KOPT-K1 (cell line): ENCODE measurements around the gene SLC35E1.

Experiments
- H3K27ac ChIP-seq: fragments of 200-600 bp; sonication (generic); 2 replicates; pipeline ENCODE4 v1.5.1; 2016; ENCODE audit warnings: antibody characterized with exemption, mild to moderate bottlenecking, low read depth, low read length; ENCODE audit not compliant: poor library complexity, severe bottlenecking
- H3K36me3 ChIP-seq: fragments of 200-600 bp; sonication (generic); 2 replicates; pipeline ENCODE4 v1.5.1; 2017; ENCODE audit warnings: antibody characterized with exemption, mild to moderate bottlenecking, low read length, moderate library complexity; ENCODE audit not compliant: insufficient read depth
- H3K9me3 ChIP-seq: fragments of 200-600 bp; sonication (generic); 2 replicates; pipeline ENCODE4 v1.5.1; 2017; ENCODE audit warnings: antibody characterized with exemption, low read length, mild to moderate bottlenecking; ENCODE audit not compliant: insufficient read depth, poor library complexity, severe bottlenecking

Gene SLC35E1

DNA sequence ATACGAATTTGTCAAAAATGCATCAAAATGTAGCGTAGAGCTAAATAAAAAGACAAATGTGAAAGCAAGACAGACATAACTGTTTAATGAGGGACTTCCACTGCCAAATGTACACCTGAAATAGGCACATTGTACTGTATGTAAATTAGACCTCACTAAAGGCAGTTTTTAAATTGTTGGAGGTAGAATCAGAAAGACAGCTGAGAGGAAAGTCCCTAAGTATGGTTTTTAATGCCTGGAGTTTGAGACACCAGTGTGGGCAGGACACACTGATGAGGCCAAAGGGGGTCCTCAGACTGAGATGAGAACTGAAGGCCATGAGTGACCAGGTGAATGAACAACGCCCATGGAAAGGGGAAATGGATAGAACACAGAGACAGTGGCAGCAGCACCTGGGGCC lies 32.9 kb upstream of the SLC35E1 start:
- H3K27ac ChIP-seq, result no peak overlapping the region
- no peaks in the 10 kb centered on the region for H3K9me3 ChIP-seq
- no peaks in the 10 kb centered on the region for H3K36me3 ChIP-seq

DNA sequence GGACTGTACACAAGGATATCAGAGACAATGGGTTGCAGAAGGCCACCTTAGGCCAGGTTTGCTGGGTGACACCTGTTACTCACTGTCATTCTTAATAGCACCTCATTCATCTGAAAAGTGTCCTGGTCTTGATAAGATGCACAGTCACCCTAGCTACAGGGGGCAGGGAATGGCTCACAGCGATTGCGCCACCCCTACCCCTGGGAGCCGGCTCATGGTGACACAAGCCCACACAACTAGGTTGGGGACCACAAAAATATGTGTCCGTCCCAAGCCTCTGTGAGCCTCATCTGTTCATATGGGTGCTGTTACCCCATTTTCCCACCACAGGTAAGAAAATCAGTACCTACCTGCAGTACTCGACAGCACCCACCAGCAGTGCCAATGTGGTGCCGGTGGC lies 32.4 kb upstream of the SLC35E1 start:
- no peaks in the 10 kb centered on the region for H3K36me3 ChIP-seq
- H3K9me3 ChIP-seq, result no peaks in the 10 kb centered on the region
- H3K27ac ChIP-seq, result no peak overlapping the region

DNA sequence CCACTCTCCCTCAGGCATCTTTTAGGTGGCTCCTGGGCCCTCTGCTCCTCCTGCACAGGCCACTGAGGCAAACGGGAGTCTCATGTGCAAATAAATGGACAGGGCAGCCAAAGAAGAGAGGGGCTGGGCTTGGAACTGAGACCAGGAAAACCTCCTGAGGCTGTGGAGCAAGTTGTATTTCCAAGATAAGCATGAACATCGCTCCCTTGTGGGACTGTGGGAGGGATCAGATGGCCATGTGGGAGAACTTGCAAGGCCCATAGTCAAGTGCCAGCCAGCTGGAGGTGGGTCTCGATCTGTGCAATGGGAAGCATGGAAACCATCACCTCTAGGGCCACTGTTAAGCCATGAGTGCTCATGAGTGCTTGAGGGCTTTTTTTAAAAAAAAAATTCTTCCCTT lies 30.9 kb upstream of the SLC35E1 start:
- no peaks in the 10 kb centered on the region for H3K9me3 ChIP-seq
- H3K36me3 ChIP-seq, result no peaks in the 10 kb centered on the region
- H3K27ac ChIP-seq, result no peak overlapping the region

DNA sequence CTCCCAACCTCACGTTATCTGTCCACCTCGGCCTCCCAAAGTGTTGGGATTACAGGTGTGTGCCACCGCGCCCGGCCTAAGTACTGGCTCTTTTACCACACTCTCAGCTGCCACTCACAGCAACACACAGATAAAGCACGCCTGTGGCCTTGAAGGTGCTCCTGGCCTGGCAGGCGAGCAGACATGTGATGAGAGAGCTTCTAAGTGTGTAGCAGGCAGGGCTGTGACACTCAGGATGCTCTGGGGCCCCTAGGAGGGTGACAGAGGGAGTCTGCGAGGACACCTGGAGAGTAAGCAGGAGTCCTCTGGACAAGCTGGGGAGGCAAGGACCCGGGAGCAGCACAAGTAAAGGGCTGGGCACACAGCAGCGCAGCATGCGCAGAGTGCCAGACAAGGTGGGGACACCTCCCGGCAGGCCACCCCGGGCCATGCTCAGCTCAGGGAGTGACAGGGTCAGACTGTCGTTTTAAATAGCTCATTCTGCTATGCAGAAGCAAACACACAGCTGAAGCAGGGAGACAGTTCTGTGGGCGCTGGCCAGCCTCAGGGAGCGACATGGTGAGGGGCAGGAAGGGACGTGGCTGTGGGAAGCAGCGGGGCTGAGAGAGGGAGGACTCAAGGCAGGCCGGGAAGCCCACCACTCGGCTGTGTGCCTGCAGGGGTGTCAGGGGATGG lies 29.3 kb upstream of the SLC35E1 start:
- Histone ChIP-seq H3K36me3 (no peaks in the 10 kb centered on the region), H3K9me3 (no peaks in the 10 kb centered on the region), H3K27ac (no peak overlapping the region)

DNA sequence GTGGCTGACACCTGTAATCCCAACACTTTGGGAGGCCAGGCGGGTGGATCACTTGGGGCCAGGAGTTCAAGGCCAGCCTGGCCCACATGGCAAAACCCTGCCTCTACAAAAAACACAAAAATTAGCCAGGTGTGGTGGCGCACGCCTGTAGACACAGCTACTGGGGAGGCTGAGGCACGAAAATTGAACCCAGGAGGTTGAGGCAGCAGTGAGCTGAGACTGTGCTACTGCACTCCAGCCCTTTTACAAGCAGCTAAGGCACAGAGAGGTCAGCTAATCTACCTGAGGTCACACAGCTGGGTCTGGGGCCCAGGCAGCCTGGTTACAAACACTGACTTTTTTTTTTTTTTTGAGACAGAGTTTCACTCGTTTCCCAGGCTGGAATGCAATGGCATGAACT lies 28.6 kb upstream of the SLC35E1 start:
- no peak overlapping the region for H3K27ac ChIP-seq
- H3K9me3 ChIP-seq, result no peaks in the 10 kb centered on the region
- H3K36me3 ChIP-seq, result no peaks in the 10 kb centered on the region

DNA sequence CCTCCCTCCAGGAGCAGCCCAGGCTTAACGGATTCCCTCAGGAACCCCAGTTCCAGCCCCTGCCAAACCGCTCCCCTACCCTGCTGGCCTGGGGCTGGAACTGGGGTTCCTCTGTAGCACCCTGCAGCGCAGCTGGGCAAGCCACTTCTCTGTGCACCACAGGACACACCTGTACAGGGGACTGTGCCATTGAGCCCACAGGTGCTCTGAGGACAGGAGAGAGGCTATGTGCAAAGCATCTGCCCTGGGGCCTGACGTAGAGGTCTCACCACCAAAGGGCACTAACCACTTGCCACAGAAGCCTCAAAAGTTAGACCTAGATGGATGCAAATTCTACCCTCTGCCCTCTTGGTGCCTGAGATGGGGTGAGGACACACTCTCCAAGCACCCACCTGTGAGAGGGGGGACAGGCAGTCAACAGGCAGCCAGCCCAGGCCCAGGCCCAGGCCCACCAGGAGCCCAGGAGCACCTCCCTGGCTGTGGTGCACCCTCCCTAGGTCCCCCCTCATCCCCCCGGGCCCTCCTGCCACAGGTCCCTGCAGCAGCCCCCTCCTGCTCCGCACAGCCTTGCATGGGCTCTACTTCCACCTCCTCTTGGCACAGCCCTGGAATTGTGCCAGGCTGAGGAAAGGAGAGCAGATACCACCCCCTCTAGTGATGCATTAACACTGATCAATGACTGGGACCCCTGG lies 27.6 kb upstream of the SLC35E1 start:
- Histone ChIP-seq H3K27ac (no peak overlapping the region), H3K9me3 (no peaks in the 10 kb centered on the region), H3K36me3 (no peaks in the 10 kb centered on the region)

DNA sequence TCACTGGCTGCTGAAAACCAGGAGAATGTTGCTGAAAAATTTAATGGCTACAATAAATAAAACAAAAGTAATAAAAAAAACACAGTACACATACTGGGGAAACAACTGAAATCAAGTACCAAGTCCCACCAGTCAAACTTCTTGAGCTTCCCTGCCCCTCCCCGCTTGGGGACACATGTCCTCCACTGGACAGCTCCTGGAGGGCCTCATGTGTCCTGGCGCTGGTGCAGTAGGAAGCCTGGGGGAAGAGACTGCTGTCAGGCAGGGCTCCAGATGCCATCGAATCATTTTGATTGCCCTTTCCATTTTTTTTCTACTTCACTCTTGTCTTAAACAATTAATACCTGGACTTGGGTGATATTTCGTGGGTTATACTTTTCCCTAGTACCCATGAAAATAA lies 26.6 kb upstream of the SLC35E1 start:
- no peaks in the 10 kb centered on the region for H3K9me3 ChIP-seq
- H3K27ac ChIP-seq, result no peak overlapping the region
- H3K36me3 ChIP-seq, result no peaks in the 10 kb centered on the region

DNA sequence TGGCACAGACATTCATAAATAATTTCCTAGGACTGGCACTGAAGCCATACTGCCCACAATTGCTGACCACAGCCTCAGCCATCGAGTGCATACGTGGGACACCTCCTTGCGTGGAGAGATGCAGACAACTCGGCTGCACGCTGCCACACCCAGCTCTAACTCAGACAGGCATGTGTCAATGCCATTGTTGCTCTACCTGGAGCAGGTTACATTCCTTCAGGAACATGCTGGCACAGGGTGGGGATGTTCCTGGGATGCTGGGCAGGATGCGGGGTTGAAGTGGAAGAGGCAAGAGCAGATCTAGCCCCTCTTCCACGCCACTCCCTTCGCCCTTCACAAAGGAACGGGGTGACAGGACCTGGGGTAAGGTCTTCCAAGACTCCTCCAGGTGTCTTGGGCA lies 24.2 kb upstream of the SLC35E1 start:
- Histone ChIP-seq H3K9me3 (no peaks in the 10 kb centered on the region), H3K36me3 (no peaks in the 10 kb centered on the region), H3K27ac (no peak overlapping the region)

DNA sequence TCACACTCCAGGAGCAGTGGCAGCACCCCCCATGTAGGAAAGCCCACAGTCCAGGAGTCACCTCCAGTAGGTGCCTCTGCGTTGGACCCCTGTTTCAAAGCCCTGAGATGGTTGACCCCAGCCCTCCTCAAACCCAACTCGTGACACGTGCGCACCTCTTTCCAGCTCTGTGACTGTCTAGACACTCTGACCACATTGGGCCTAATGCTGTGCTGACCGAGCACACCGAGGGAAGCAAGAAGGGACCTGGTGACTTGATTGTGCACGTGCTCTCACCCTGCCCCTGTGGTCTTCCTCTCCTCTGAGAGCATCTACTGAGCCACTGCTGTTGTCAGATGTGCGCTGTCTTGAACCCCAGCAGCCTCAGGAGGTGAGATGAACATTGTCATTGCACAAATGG lies 22.9 kb upstream of the SLC35E1 start:
- peak overlapping the region; percentile 47 for H3K27ac ChIP-seq
- H3K9me3 ChIP-seq, result no peaks in the 10 kb centered on the region
- H3K36me3 ChIP-seq, result no peaks in the 10 kb centered on the region

DNA sequence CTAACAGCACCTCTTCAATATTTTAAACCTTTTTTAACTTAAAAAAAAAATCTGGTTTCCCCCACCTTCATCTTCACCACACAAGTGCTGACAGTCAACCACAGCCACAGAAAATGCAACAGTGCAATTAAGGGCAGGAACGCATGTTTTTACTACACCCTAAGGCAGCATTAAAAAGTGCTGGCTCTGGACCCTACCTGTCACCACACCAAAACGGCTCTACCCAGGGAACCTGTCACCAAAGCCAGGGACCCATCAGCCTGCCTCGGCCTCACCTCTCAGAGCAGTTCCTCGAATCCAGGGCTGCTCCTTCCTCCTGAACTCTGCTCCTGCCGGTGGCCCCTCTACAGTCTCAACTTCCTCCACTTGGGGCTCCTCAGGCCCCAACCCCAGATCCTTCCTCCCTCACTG lies 22.5 kb upstream of the SLC35E1 start:
- H3K27ac ChIP-seq, result peak overlapping the region; percentile 47
- no peaks in the 10 kb centered on the region for H3K9me3 ChIP-seq
- H3K36me3 ChIP-seq, result no peaks in the 10 kb centered on the region

DNA sequence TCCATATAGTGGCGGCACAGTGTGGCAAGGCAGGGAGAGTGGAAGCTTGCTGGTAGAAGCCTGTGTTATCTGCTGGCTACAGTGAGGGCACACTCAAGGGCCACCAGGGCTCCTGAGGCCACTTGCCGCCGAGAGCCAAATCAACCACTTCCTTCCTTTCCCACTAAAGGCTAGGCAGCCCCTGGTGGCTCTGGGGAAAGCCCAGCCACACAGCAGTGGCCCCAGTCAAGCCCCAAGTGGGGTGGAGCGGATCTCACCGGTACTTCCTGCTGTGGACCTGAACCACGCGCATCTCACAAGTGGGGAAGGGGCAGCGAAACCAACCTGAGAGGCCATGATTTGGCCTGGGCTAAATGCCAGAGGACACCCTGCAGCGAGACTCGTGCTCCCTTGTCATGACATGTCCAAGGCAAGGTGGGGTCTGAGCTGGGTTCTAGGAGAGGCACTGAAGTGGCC lies 21.9 kb upstream of the SLC35E1 start:
- Histone ChIP-seq H3K27ac (peak overlapping the region; percentile 47), H3K9me3 (no peaks in the 10 kb centered on the region), H3K36me3 (no peaks in the 10 kb centered on the region)

DNA sequence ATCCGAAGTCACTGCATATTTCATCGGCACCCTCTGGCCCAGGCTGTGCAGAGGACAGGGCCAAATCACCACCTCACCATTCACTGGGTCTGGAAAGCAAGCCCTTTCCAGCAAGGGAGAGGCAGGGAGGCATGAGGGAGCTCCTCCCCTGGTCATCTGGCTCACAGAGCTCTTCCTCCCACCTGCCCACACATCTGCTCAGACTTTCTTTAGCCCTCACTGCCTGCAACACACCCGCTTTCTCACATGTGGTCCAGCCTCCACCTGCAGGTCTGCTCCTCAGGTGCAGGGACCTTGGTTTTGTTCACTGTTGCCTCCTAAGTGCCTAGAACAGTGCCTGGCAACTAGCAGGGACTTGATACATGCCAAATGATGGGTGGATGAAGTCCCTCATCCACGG lies 21.0 kb upstream of the SLC35E1 start:
- no peak overlapping the region for H3K27ac ChIP-seq
- no peaks in the 10 kb centered on the region for H3K36me3 ChIP-seq
- H3K9me3 ChIP-seq, result no peaks in the 10 kb centered on the region

DNA sequence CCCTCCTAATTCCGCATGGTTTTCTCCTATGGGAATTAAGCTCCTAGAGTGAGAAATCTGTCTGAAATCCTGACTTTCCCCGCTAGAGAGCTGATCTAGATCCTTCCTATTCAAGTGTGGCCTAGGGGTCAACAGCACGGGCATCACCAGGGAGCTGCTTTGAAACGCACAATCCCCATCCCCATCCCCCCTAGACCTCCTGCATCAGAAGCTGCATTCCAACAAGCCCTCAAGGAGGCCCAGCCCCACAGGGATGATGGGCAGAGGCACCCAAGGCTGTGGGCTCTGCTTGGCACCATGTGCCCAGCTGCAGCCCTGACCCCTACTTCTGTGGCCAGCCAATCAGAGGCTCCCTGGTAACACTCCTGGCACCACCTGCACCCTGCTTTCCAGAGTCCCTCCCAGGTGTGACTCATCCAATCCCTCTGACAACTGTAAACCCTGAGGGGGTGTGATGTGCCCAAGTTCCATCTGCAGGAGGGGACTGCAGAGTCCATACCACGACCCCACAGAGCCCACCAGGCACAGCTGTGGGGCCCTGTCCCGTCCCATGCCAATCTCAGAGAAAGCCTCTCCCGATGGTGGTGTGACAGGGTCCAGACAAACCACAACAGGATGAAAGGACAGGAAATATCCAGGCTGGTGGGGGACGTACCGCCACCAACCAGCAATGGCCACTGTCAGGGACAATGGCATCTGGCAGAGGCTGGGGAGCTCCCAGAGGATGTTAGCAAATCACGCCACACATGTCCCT lies 19.8 kb upstream of the SLC35E1 start:
- Histone ChIP-seq H3K27ac (no peak overlapping the region), H3K36me3 (no peaks in the 10 kb centered on the region), H3K9me3 (no peaks in the 10 kb centered on the region)

DNA sequence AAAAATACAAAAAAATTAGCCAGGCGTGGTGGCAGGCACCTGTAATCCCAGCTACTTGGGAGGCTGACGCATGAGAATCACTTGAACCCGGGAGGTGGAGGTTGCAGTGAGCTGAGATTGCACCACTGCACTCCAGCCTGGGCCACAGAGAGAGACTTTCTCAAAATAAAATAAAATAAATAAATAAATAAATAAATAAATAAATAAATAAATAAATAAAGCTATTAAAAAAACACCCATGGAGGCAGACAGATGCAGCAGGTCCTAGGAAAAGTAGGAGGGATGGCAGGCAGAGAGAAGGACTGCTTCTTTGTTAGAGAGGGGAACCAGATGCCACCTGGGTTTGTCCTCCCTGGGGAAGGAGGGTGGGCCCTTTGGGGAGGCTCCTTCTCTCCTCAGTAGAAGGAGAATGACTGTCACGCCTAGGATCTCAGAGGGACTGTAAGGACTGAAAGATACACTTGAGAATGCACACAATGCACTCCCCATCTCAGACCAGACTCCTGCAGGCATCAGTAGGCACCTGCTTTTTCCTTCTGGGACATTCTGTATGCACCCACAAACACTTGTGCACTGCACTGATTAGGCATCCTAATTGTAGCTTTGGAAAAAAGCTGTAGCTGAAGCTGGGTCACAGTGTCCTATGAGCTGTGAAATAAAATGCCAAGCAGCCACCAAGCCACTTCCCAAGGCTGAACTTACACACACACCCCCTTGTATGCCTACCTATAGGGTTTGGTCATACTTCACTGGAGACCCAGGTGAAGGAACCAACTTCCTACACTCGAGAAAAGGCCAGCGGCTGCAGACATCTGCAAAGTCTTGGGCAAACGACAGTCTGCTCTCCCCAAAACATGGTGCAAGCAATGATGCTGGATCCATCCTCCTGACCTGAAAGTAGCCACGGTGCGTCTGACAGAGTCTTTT lies 18.9 kb upstream of the SLC35E1 start:
- Histone ChIP-seq H3K9me3 (no peaks in the 10 kb centered on the region), H3K27ac (no peak overlapping the region), H3K36me3 (no peaks in the 10 kb centered on the region)

DNA sequence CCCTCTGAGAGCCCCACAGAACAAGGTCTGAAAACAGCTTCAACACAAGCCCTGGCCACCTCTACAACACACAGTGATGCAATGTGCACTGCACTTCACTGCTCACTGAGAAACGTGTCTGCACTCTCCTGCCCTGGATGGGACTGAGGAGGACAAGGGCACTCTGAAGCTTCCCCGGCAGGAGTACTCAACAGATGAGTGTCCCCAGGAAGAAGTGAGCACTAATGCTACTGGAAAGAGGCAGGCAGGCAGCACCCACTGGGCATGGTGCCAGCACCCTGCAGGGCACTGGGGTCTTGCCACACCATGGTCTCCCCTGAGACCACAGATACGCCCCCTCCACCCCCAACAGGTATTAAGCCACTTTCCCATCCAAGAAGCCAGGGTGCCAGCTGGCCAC lies 17.7 kb upstream of the SLC35E1 start:
- Histone ChIP-seq H3K9me3 (no peaks in the 10 kb centered on the region), H3K36me3 (no peaks in the 10 kb centered on the region), H3K27ac (no peak overlapping the region)
